ENCODE data around the gene POLRMT.

POLRMT gene

DNA sequence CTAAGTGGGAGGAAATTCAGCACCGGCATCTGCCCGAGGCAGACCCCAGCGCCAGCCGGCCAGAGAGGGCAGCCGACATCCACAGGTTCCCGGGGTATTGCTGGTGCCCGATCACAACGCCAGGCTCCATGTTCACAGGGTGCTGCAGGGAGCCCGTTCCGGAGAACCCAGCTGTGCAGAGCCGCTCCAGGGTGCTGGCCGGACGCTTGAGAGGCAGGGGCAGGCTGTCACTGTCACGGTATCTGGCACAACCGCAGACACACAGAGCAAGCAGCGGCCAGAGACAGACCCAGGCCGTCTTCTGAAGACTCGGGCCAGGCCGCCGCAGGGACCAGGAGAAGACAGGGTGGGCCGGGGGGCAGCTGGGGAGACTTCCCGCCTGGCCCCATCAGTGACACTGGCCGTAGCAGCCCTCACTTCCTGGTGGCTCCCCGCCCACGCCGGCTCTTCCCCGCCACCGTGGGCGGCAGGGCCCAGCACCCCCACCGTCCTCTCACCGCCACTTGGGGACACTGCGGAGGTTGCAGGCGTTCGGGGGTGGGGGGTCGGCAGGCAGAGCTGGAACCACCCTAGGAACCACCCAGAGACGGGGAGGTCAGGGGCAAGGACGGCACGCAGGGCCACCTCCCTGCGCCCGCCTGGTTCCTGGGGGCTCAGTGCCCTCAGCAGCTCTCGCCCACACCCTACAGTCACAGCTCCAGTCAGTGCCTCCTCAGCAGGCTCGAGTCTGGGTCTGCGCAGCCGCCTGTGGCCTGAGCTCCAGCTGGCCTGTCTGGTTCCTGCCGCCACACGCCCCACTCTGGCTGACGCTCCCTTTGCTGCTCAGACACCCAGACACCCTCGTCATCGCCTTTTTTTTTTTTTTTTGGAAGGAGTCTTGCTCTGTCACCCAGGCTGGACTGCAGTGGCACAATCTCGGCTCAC, 25.8 kb upstream of the POLRMT start:
- Histone ChIP-seq H3K9ac (peak overlapping the region; percentile 97; the same call in 1 of the 2 replicates), H4K20me1 (ENCODE audit: insufficient read depth) (peaks cover 51% of the 10 kb centered on the region), H3K4me3 (IDR thresholded peaks at IDR 0.05; ENCODE audit: insufficient read depth, low read depth, low read length) (no peak overlapping the region), H2AFZ (ENCODE audit: low read depth) (no peak overlapping the region), H3K4me2 (peak overlapping the region; percentile 55), H3K27ac (peak overlapping the region; percentile 97; the same call in 1 of the 2 replicates), H3K4me1 (ENCODE audit: low read depth, poor library complexity, severe bottlenecking) (peaks cover 26% of the 10 kb centered on the region), H3K36me3 (ENCODE audit: insufficient read depth) (no peaks in the 10 kb centered on the region), H3K79me2 (ENCODE audit: insufficient read depth, low read depth) (peaks cover 84% of the 10 kb centered on the region), H3K27me3 (ENCODE audit: insufficient read depth, low read depth) (no peaks in the 10 kb centered on the region)
- TF ChIP-seq, protein P1, sequence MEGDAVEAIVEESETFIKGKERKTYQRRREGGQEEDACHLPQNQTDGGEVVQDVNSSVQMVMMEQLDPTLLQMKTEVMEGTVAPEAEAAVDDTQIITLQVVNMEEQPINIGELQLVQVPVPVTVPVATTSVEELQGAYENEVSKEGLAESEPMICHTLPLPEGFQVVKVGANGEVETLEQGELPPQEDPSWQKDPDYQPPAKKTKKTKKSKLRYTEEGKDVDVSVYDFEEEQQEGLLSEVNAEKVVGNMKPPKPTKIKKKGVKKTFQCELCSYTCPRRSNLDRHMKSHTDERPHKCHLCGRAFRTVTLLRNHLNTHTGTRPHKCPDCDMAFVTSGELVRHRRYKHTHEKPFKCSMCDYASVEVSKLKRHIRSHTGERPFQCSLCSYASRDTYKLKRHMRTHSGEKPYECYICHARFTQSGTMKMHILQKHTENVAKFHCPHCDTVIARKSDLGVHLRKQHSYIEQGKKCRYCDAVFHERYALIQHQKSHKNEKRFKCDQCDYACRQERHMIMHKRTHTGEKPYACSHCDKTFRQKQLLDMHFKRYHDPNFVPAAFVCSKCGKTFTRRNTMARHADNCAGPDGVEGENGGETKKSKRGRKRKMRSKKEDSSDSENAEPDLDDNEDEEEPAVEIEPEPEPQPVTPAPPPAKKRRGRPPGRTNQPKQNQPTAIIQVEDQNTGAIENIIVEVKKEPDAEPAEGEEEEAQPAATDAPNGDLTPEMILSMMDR (conservative IDR thresholded peaks at IDR 0.05; ENCODE audit: low read depth, low read length), result no peak

DNA sequence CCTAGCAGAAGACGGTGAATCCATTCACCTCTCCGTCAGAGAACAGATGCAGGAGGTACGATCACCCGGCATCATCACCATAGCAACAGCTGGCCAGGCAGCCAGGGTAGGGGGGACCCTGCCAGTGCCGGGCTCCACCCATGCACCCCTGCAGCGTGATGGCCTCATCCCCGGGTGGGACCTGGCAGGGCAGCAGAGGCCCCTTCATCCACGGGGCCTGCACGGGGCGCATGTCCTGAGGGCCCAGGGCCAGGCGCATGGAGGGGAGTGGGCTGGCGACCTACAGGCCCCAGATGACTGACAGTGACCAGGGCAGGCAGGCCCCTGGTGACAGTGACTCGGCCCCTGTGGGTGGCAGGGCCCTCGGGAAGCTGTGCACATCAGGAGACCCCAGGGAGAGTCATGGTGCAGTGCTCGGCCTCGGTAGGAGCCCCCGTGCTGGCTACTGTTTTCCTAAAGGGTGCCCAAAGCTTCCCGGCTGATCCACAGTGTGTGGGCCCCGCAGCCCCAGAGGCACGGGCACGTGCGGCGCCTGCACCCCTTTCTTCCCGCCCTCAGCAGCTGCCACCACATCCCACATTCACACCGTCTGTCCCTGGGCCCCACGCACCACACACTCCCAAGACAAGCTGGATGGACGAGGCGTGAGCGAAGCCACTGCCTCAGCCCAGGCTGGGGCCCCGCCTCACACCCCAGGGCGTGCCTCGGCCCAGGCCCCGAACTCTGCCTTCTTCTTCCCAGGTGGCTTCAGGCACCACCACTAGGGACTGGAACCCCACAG, 24.9 kb upstream of the POLRMT start:
- peaks cover 93% of the 10 kb centered on the region for H3K79me2 ChIP-seq (ENCODE audit: insufficient read depth, low read depth)
- no peak overlapping the region for H3K9ac ChIP-seq
- H3K36me3 ChIP-seq (ENCODE audit: insufficient read depth), result no peaks in the 10 kb centered on the region
- peaks cover 55% of the 10 kb centered on the region for H4K20me1 ChIP-seq (ENCODE audit: insufficient read depth)
- no peaks in the 10 kb centered on the region for H3K27me3 ChIP-seq (ENCODE audit: insufficient read depth, low read depth)
- no peak overlapping the region for H3K27ac ChIP-seq
- H3K4me3 ChIP-seq (IDR thresholded peaks at IDR 0.05; ENCODE audit: insufficient read depth, low read depth, low read length), result no peak overlapping the region
- no peak overlapping the region for H3K4me2 ChIP-seq
- H2AFZ ChIP-seq (ENCODE audit: low read depth), result no peak overlapping the region
- TF ChIP-seq, protein P1 (conservative IDR thresholded peaks at IDR 0.05; ENCODE audit: low read depth, low read length), result no peak
- H3K4me1 ChIP-seq (ENCODE audit: low read depth, poor library complexity, severe bottlenecking), result peaks cover 19% of the 10 kb centered on the region

DNA sequence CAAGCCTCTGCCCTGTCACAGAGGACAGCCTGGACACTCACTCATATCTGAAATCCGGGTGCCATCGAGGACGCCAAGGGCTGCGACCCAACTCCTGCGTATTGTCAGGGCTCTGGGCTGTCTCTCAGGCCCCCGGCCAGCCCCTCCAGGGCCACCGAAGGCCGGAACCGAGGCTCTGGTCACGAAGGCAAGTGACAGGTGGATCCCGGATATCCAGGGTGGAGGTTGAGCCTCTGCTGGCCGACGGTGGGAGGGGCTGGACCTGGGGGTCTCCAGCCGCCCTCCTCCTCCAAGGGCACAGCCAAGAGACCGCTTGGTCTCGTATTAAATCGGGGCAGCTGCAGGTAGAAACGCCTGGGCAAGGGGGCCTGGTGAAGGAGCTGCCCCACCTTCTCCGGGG, 24.3 kb upstream of the POLRMT start:
- Histone ChIP-seq H3K36me3 (ENCODE audit: insufficient read depth) (no peaks in the 10 kb centered on the region), H3K79me2 (ENCODE audit: insufficient read depth, low read depth) (peaks cover 97% of the 10 kb centered on the region), H3K4me1 (ENCODE audit: low read depth, poor library complexity, severe bottlenecking) (peaks cover 19% of the 10 kb centered on the region), H2AFZ (ENCODE audit: low read depth) (no peak overlapping the region), H3K4me3 (IDR thresholded peaks at IDR 0.05; ENCODE audit: insufficient read depth, low read depth, low read length) (no peak overlapping the region), H3K27me3 (ENCODE audit: insufficient read depth, low read depth) (no peaks in the 10 kb centered on the region), H3K27ac (no peak overlapping the region), H3K4me2 (no peak overlapping the region), H4K20me1 (ENCODE audit: insufficient read depth) (peaks cover 55% of the 10 kb centered on the region), H3K9ac (no peak overlapping the region)
- TF ChIP-seq, protein P1 (conservative IDR thresholded peaks at IDR 0.05; ENCODE audit: low read depth, low read length), result no peak

DNA sequence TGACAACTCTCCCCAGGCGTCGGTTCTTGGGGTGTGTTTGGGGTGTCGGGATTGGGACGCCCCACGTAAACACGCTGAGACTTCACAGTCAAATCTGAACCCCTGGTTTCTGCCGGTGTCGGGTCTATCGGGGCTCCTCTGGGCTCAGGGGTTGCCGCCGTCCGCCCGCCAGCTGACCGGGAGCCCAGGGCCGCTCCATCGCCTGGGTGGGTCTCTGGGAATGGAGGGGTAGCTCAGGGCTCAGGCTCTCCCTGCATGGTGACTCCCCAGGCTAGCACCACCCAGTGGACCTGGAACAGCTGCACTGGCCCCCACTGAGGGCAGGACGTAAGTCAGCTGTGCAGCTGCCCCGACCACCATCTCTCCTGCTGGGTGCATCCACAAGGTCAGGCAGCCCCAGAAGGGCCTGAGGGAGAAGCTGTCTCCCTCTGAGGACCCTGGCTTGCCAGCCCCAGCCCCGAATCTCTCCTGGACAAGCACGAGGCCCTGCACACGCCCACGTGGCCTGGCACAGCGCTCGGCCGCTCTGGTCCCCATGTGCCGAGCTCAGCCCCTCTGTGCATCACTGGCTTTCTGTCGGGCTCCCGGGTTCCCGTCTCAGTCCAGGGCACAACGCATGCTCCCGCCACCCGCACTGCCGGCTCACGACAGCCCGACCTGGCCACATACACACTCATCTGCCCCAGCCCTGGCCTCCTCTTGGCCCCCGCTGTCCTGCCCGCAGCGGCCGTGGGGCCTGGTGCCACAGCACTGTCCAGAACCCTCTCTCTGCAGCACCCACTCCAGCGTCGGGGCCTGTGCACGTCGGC, 23.6 kb upstream of the POLRMT start:
- TF ChIP-seq, protein P1 (conservative IDR thresholded peaks at IDR 0.05; ENCODE audit: low read depth, low read length), result no peak
- Histone ChIP-seq H3K27ac (no peak overlapping the region), H3K27me3 (ENCODE audit: insufficient read depth, low read depth) (no peaks in the 10 kb centered on the region), H3K9ac (no peak overlapping the region), H3K4me2 (no peak overlapping the region), H2AFZ (ENCODE audit: low read depth) (no peak overlapping the region), H3K4me1 (ENCODE audit: low read depth, poor library complexity, severe bottlenecking) (peaks cover 19% of the 10 kb centered on the region), H3K36me3 (ENCODE audit: insufficient read depth) (no peaks in the 10 kb centered on the region), H3K4me3 (IDR thresholded peaks at IDR 0.05; ENCODE audit: insufficient read depth, low read depth, low read length) (no peak overlapping the region), H3K79me2 (ENCODE audit: insufficient read depth, low read depth) (peaks cover 97% of the 10 kb centered on the region), H4K20me1 (ENCODE audit: insufficient read depth) (peaks cover 55% of the 10 kb centered on the region)

All from KMS-11 (cell line).